ENCODE data around the gene AFP. TPM values are rescaled to one million over a fixed set of nuclear protein-coding genes. Genes with fewer than 3 reads are reported as not detected.

Gene AFP
- total and polyA plus RNA-seq, 2 of the 4 experiments (the other 2 are of a cell fraction), result 0.87 to 1.3 TPM

GRCh38 chr4:73501664-73502265, 65.7 kb downstream of the AFP start:
- no peaks in the 10 kb centered on the region for H4K20me1 ChIP-seq (ENCODE audit: insufficient read depth, low read length)
- ATAC-seq (ENCODE audit: low read depth), result peak; percentile 44; the same call in 1 of the 2 replicates
- CTCF ChIA-PET, result no interaction called here
- H2AK9ac ChIP-seq (replicated peaks; ENCODE audit: low read depth, low read length, poor library complexity), result no peak overlapping the region
- no peaks in the 10 kb centered on the region; the same call in 1 of the 2 replicates for H3K27me3 ChIP-seq (ENCODE audit: control insufficient read depth, insufficient read depth, low read length)
- no peaks in the 10 kb centered on the region for H3K79me1 ChIP-seq (ENCODE audit: low read depth in 1 of 2, low read length in 2 of 2)
- H2BK15ac ChIP-seq (ENCODE audit: low read depth, low read length), result no peak overlapping the region
- H4K8ac ChIP-seq (ENCODE audit: low read depth in 2 of 2, low read length in 2 of 2), result no peak overlapping the region
- no peak overlapping the region for H3K27ac ChIP-seq (ENCODE audit: insufficient read depth, low read length)
- no peak overlapping the region for H3K4ac ChIP-seq (ENCODE audit: low read depth, low read length)
- dilution Hi-C loops (cut with HindIII; ENCODE audit: low sequenced_read_pairs, unreplicated experiment), result no loop called here
- H3K9me3 ChIP-seq (ENCODE audit: control insufficient read depth, insufficient read depth, low read length), result no peaks in the 10 kb centered on the region
- no peaks in the 10 kb centered on the region for H3K4me1 ChIP-seq (ENCODE audit: control insufficient read depth, insufficient read depth, low read length)
- no TSS peak for BruUV-seq (replicated peaks)
- no peak overlapping the region for H4K91ac ChIP-seq (ENCODE audit: insufficient read depth, low read depth, low read length)
- no peaks in the 10 kb centered on the region for H3K36me3 ChIP-seq (ENCODE audit: control insufficient read depth, insufficient read depth, low read length)
- no peak overlapping the region for H3K14ac ChIP-seq (replicated peaks; ENCODE audit: low read depth, low read length)
- TF ChIP-seq MAFK (IDR thresholded peaks at IDR 0.05; ENCODE audit: low read depth, low read length) (no peak), CTCF (conservative IDR thresholded peaks at IDR 0.05; ENCODE audit: low read depth, low read length) (no peak), FOS (IDR thresholded peaks at IDR 0.05; ENCODE audit: low read depth, low read length) (no peak), BHLHE40 (IDR thresholded peaks at IDR 0.05; ENCODE audit: low read depth, low read length) (no peak), RCOR1 (IDR thresholded peaks at IDR 0.05; ENCODE audit: insufficient replicate concordance, low read length) (no peak)
- no peak overlapping the region for H3K4me3 ChIP-seq (ENCODE audit: insufficient read depth, low read depth, low read length)
- H2AFZ ChIP-seq (replicated peaks; ENCODE audit: low read length, poor library complexity), result no peak overlapping the region
- WGBS, 2 experiments (ENCODE audit: extremely low coverage in 2 of 2, insufficient read length in 1 of 2), result no CpG with 5 or more reads among the region's 5 CpGs
- intact Hi-C loops (cut with micrococcal nuclease), result no loop called here
- H3K56ac ChIP-seq (ENCODE audit: extremely low read depth, insufficient read depth, low read length), result no peak overlapping the region
- H3K9ac ChIP-seq (ENCODE audit: low read depth, low read length), result no peak overlapping the region
- in situ Hi-C loops (cut with MboI; ENCODE audit: low sequenced_read_pairs), result no loop called here
- POLR2A ChIA-PET (ENCODE audit: unreplicated experiment), result no interaction called here
- H2BK120ac ChIP-seq (ENCODE audit: low read depth, low read length), result no peak overlapping the region
- no peak overlapping the region for H3K4me2 ChIP-seq (ENCODE audit: low read depth, low read length)
- H3K23ac ChIP-seq (ENCODE audit: low read depth, low read length), result no peak overlapping the region
- no peak overlapping the region for H2BK5ac ChIP-seq (ENCODE audit: low read depth, low read length, poor library complexity, severe bottlenecking)
- no peak overlapping the region for H2BK20ac ChIP-seq (ENCODE audit: low read depth, low read length)
- no peak overlapping the region for H2AK5ac ChIP-seq (ENCODE audit: low read depth, low read length)
- H4K5ac ChIP-seq (ENCODE audit: low read depth, low read length), result no peak overlapping the region
- no peak overlapping the region for H3K18ac ChIP-seq (ENCODE audit: low read depth, low read length)
- no peak for DNase-seq
- no peaks in the 10 kb centered on the region for H3K9me1 ChIP-seq (ENCODE audit: insufficient read depth, low read length)
